Nasal cavity respiratory epithelium epithelial cell of viscerocranial mucosa (primary cell): ENCODE results near the gene UCK1. TPM values are rescaled to one million over a fixed set of nuclear protein-coding genes. Genes with fewer than 3 reads are reported as not detected.

ENCODE experiments used
- total RNA-seq: library from RNA; depleted of rRNA; stranded (reverse); fragments of >200 nt; gene quantifications from 2 replicates; pipeline ENCODE4 v1.2.3, GENCODE V29; 2014

UCK1 gene
- total RNA-seq, result 20.5 and 21.4 TPM in 2 replicates

DNA sequence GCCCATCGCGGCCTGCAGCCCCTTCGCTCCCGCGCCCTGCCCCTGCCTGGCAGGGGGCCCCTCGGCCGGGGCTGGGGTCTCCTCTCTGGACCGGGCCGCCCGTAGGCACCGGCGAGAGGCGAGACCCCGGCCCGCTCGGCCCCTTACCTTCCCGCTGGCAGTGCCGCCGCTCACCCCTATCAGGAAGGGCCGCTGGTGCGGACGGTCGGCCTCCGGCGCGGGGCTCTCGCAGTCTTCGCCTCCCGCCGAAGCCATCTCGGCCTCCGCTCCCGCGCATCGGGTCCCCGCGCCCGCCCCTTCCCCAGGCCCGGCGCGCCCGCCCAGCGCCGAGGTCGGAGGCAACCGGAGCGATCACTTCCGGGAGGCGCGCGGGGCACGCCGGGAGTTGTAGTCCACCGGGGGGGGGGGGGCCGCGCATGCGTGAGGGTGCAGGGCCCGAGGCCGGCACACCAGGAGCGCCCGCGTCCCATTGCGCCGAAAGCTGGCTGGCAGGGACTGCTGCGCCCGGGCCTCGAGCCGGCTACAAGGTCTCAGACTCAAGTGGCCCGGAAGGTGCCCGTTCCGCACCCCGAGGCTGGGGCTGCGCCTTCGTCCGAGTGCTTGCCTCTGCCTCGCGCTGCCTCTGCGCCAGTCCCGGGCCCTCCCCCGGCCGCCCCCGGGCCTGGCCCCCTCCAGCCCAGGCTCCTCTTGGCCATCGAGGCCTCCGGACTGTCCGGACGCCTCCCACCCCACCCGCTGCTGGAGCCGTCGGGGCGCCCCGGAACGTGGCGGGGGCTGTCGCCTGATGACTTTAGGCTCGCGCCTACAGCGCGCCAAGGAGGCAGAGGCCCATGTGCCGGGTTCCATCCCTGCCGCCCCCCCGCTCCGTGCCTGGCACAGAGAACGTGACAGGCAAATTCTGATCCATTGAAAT, at the start of gene UCK1:
UCK1 (minus strand) TSS at position 344 of the 913 bp plus-strand sequence; CDS start at position 255, 89 bp downstream.

DNA sequence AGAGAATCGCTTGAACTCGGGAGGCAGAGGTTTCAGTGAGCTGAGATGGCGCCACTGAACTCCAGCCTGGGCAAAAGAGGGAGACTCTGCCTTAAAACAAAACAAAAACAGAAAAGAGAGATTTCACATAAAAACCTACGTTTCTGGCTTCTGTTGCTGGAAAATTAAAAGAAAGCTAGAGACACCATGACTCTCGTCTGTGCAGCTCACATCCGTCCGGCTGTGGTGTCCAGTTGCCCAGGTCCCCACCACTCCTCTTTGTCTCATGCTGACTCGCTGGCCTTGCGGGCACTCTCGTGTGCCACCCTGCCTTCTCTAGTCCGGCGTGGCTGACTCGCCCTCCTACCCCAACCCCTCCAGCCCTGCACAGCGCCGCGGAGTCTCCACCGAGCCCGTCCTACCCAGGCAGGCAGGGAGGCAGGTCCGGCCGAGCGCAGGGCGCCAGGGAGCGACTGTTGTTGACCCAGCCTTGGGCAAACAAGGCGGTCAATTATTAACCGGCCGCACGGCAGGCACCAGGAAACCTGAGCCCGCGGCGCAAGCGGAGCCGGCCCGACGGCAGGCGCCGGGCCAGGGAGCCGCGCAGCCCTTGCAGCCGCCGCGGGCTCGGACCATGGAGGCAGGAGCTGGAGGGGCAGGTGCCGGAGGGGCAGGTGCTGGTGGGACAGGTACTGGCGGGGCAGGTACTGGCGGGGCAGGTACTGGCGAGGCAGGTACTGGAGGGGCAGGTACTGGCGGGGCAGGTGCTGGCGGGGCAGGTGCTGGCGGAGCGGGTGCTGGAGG, 14.1 kb upstream of the UCK1 start, which contains the start of gene PRRT1B:
PRRT1B (plus strand) TSS at position 521 of the 783 bp plus-strand sequence; CDS start at position 614, 93 bp downstream.

DNA sequence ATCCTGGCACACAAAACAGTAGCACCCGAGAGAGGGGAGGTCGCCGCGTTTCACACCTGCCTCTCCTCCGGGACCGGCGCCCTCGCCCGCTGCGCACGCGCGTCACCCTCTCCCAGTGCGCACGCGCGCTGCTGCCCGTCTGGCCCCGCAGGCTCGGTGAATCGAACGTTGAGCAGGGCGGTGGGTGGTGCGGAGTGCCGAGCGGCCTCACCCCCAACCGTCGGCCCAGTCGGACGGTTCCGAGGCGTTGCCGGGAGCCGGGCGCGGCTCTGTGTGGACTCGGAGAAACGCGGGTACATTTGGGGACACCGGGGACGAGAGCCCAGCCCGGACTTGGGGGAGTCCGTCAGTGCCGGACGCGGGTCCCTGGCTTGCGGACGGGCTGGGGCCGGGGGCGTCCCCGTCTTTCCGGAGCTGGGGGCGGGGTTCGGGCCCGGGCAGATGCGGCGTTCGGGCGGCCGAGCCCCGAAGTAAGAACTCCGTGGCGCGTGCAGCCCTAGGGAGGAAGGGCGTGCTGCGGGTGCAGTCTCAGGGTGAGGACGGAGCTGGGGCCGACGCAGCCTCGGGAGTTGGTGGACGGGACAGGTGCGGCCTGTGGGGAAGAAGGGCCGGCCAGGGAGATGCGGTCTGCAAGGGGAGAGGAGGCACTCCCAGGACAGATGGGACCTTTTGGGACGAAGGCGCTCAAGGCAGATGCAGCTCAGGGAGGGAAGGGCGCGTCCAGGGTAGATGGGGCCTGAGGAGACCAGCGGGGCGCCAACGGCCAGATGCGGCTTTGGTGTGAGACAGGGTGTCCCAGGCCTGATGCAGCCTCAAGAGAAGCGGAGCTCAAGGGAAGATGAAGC, 28.1 kb downstream of the UCK1 start, which contains the start of gene POMT1:
POMT1 (plus strand) TSS at position 138 of the 845 bp plus-strand sequence. CDS start 1,301 bp downstream, outside the sequence.

Other genes with a start within 250 kb of the UCK1 start
- under 0.01 TPM in 1 of 2 replicates, not detected in the other for gene PLPP7, start 241.5 kb downstream of the UCK1 start, total RNA-seq
- gene PRRC2B, start 137.2 kb downstream of the UCK1 start, total RNA-seq, result 49.2 and 153 TPM in 2 replicates
- 11.3 and 19.6 TPM in 2 replicates for gene POMT1, start 28.3 kb downstream of the UCK1 start, total RNA-seq
- not detected in 2 replicates for gene PRRT1B, start 14.3 kb upstream of the UCK1 start, total RNA-seq
- gene RAPGEF1, start 208.8 kb upstream of the UCK1 start, total RNA-seq, result 18.8 and 44.6 TPM in 2 replicates